Common myeloid progenitor, CD34-positive (primary cell): ENCODE measurements around the gene NUP188.

ENCODE experiments used
- CTCF ChIA-PET: fragments of 350-600 bp; sonication (Branson Sonifier 250); formaldehyde crosslinking; loops from one replicate; lab custom pipeline; 2021; ENCODE audit warnings: antibody characterized with exemption; lab: Charles Lee
- POLR2A ChIA-PET: fragments of 350-600 bp; sonication (Branson Sonifier 250); formaldehyde crosslinking; loops from one replicate; lab custom pipeline; 2021; ENCODE audit warnings: antibody characterized with exemption; lab: Charles Lee
- DNase-seq, 3 donors: peaks; one replicate each; pipeline versions ENCODE4 v3.0.0 to v3.0.0-alpha.2; 2013
- H3K27ac ChIP-seq, 2 experiments: 1 replicate in 1 of 2; 2 replicates in 1 of 2; pipeline ENCODE4 v1.7.0; 2013; ENCODE audit warnings: inconsistent platforms in 2 of 2, low read length in 2 of 2, mild to moderate bottlenecking in 2 of 2, low read depth in 1 of 2, moderate library complexity in 1 of 2; ENCODE audit not compliant: severe bottlenecking in 2 of 2, insufficient read depth in 1 of 2, poor library complexity in 1 of 2
- H3K27me3 ChIP-seq, 5 experiments: replicated peaks in 2 of 5; 1 replicate in 3 of 5; 2 replicates in 2 of 5; pipeline versions ENCODE4 v1.6.1 to v1.7.0; 2013; ENCODE audit warnings: low read length in 4 of 5, mild to moderate bottlenecking in 2 of 5, moderate library complexity in 2 of 5, inconsistent platforms in 1 of 5; ENCODE audit not compliant: insufficient read depth in 5 of 5, control insufficient read depth in 4 of 5
- H3K36me3 ChIP-seq, 4 experiments: 1 replicate in 2 of 4; 2 replicates in 2 of 4; pipeline versions ENCODE4 v1.6.1 to v1.7.0; 2013; ENCODE audit warnings: low read length in 3 of 4, control low read depth in 1 of 4, mild to moderate bottlenecking in 1 of 4; ENCODE audit not compliant: control insufficient read depth in 4 of 4, insufficient read depth in 4 of 4
- H3K4me1 ChIP-seq, 4 experiments: 1 replicate in 3 of 4; 2 replicates in 1 of 4; pipeline versions ENCODE4 v1.6.1 to v1.7.1; 2013; ENCODE audit warnings: low read length in 3 of 4, mild to moderate bottlenecking in 3 of 4, control low read depth in 1 of 4, inconsistent platforms in 1 of 4, moderate library complexity in 1 of 4; ENCODE audit not compliant: control insufficient read depth in 4 of 4, insufficient read depth in 4 of 4; ENCODE audit errors: control extremely low read depth in 1 of 4
- H3K4me3 ChIP-seq, 7 experiments: 1 replicate in 4 of 7; 2 replicates in 3 of 7; pipeline versions ENCODE4 v1.5.1 to v1.7.0; 2013; ENCODE audit warnings: mild to moderate bottlenecking in 7 of 7, low read length in 6 of 7, moderate library complexity in 6 of 7, inconsistent platforms in 2 of 7, low read depth in 2 of 7, control low read depth in 1 of 7; ENCODE audit not compliant: insufficient read depth in 4 of 7, control insufficient read depth in 1 of 7; ENCODE audit errors: extremely low read depth in 1 of 7
- H3K9me3 ChIP-seq, 5 experiments: 1 replicate in 4 of 5; 2 replicates in 1 of 5; pipeline versions ENCODE4 v1.6.1 to v1.7.1; 2013; ENCODE audit warnings: low read length in 4 of 5, mild to moderate bottlenecking in 2 of 5, inconsistent platforms in 1 of 5, low read depth in 1 of 5, moderate library complexity in 1 of 5; ENCODE audit not compliant: control insufficient read depth in 4 of 5, insufficient read depth in 2 of 5; ENCODE audit errors: control extremely low read depth in 1 of 5
- WGBS: methylation state at CpG from one replicate; pipeline ENCODE4 v1.1.5; 2013; ENCODE audit not compliant: insufficient coverage; 5-methylcytosine and 5-hydroxymethylcytosine counted together

Gene NUP188

GRCh38 chr9:129010267-129010975 is 62.9 kb downstream of the NUP188 start:
- H3K4me3 ChIP-seq = no peak overlapping the region
- WGBS = 96% methylated on average over 4 of the region's 8 CpGs
- H3K27ac ChIP-seq = no peak overlapping the region
- no peaks in the 10 kb centered on the region for H3K27me3 ChIP-seq
- POLR2A ChIA-PET = no interaction called here
- CTCF ChIA-PET = interaction anchor here (0.9 kb wide), 1 partner anchor 76 kb away, joined by 3 read pairs; no protein-coding TSS in a partner anchor
- no peaks in the 10 kb centered on the region for H3K4me1 ChIP-seq
- H3K36me3 ChIP-seq = peaks cover 7 to 88% (median 48%) of the 10 kb centered on the region in 4 experiments
- no peaks in the 10 kb centered on the region for H3K9me3 ChIP-seq
- no peak for DNase-seq

GRCh38 chr9:129011170-129011569 is 63.7 kb downstream of the NUP188 start:
- DNase-seq = no peak
- CTCF ChIA-PET = interaction anchor here (0.9 kb wide), 1 partner anchor 77 kb away, joined by 3 read pairs; no protein-coding TSS in a partner anchor
- Histone ChIP-seq H3K4me1 (no peaks in the 10 kb centered on the region), H3K27ac (no peak overlapping the region), H3K36me3 (peaks cover 7 to 81% (median 42%) of the 10 kb centered on the region in 4 experiments), H3K27me3 (no peaks in the 10 kb centered on the region), H3K4me3 (no peak overlapping the region), H3K9me3 (no peaks in the 10 kb centered on the region)
- 97% methylated on average over 19 of the region's 19 CpGs for WGBS
- POLR2A ChIA-PET = no interaction called here

GRCh38 chr9:129011761-129012181 is 64.3 kb downstream of the NUP188 start:
- POLR2A ChIA-PET = no interaction called here
- H3K4me1 ChIP-seq = no peaks in the 10 kb centered on the region
- no peaks in the 10 kb centered on the region for H3K27me3 ChIP-seq
- H3K4me3 ChIP-seq = no peak overlapping the region
- peaks cover 2 to 75% (median 39%) of the 10 kb centered on the region in 4 experiments for H3K36me3 ChIP-seq
- no peaks in the 10 kb centered on the region for H3K9me3 ChIP-seq
- H3K27ac ChIP-seq = no peak overlapping the region
- CTCF ChIA-PET = interaction anchor here (1.7 kb wide), 1 partner anchor 9 kb away, joined by 4 read pairs; no protein-coding TSS in a partner anchor
- no peak for DNase-seq
- 96% methylated on average over 8 of the region's 11 CpGs for WGBS

GRCh38 chr9:129012343-129012742 is 64.8 kb downstream of the NUP188 start:
- Histone ChIP-seq H3K36me3 (peaks cover 2 to 69% (median 39%) of the 10 kb centered on the region in 4 experiments), H3K27me3 (no peaks in the 10 kb centered on the region), H3K9me3 (no peaks in the 10 kb centered on the region), H3K4me1 (no peaks in the 10 kb centered on the region), H3K27ac (no peak overlapping the region), H3K4me3 (no peak overlapping the region)
- CTCF ChIA-PET = interaction anchor here (1.7 kb wide), 1 partner anchor 10 kb away, joined by 4 read pairs; no protein-coding TSS in a partner anchor
- POLR2A ChIA-PET = no interaction called here
- DNase-seq = no peak
- 100% methylated on average over 2 of the region's 7 CpGs for WGBS

- no peaks in the 10 kb centered on the region for H3K9me3 ChIP-seq
- ChIA-PET POLR2A (no interaction called here), CTCF (interaction anchor here (1.1 to 1.7 kb wide), 2 partner anchors 9 to 10 kb away, joined by 4 read pairs; no protein-coding TSS in a partner anchor)
- no peaks in the 10 kb centered on the region for H3K4me1 ChIP-seq
- no peak overlapping the region for H3K4me3 ChIP-seq
- H3K36me3 ChIP-seq = peaks cover under 1 to 63% (median 35%) of the 10 kb centered on the region in 4 experiments
- DNase-seq = no peak
- 96% methylated on average over 12 of the region's 16 CpGs for WGBS
- no peaks in the 10 kb centered on the region for H3K27me3 ChIP-seq
- H3K27ac ChIP-seq = no peak overlapping the region
Observed at GRCh38 chr9:129012893-129013448, 65.5 kb downstream of the NUP188 start.

GRCh38 chr9:129013674-129014073 is 66.2 kb downstream of the NUP188 start:
- no peaks in the 10 kb centered on the region for H3K4me1 ChIP-seq
- no peak for DNase-seq
- peaks cover 0 to 56% (median 29%) of the 10 kb centered on the region in 4 experiments for H3K36me3 ChIP-seq
- no peaks in the 10 kb centered on the region for H3K27me3 ChIP-seq
- CTCF ChIA-PET = interaction anchor here (1.1 to 1.7 kb wide), 2 partner anchors 9 to 11 kb away, joined by 4 read pairs; no protein-coding TSS in a partner anchor
- POLR2A ChIA-PET = no interaction called here
- H3K9me3 ChIP-seq = no peaks in the 10 kb centered on the region
- no peak overlapping the region for H3K27ac ChIP-seq
- WGBS = 100% methylated on average over 3 of the region's 11 CpGs
- no peak overlapping the region for H3K4me3 ChIP-seq

- no peaks in the 10 kb centered on the region for H3K4me1 ChIP-seq
- CTCF ChIA-PET = no interaction called here
- DNase-seq = no peak
- no peak overlapping the region for H3K4me3 ChIP-seq
- no peaks in the 10 kb centered on the region for H3K27me3 ChIP-seq
- POLR2A ChIA-PET = no interaction called here
- H3K9me3 ChIP-seq = no peaks in the 10 kb centered on the region
- WGBS = 94% methylated on average over 11 of the region's 11 CpGs
- H3K27ac ChIP-seq = no peak overlapping the region
- H3K36me3 ChIP-seq = peaks cover 0 to 51% (median 27%) of the 10 kb centered on the region in 4 experiments
Observed at GRCh38 chr9:129014124-129014523, 66.6 kb downstream of the NUP188 start.
